ENCODE data around the gene GH2.
"Not testable (repeated sequence)": the region's sequence is repeated elsewhere in the genome, so short reads cannot be mapped to it uniquely, and the experiment has no call there.

Gene GH2

GRCh38 chr17:63911041-63911635 is 29.4 kb upstream of the GH2 start, which contains the start of gene CSHL1:
TSS of gene CSHL1 (minus strand) at chr17:63911258. CDS start at chr17:63911196, 62 bp downstream.
- no peak for DNase-seq (ENCODE audit: low read depth, low spot score)

GRCh38 chr17:63910096-63910495 is 28.4 kb upstream of the GH2 start:
- no peak for DNase-seq (ENCODE audit: low read depth, low spot score)

- not testable (repeated sequence) for DNase-seq (ENCODE audit: low read depth, low spot score)
These were observed 27.8 kb upstream of the GH2 start for GRCh38 chr17:63909586-63909985.

GRCh38 chr17:63907161-63907778 is 25.5 kb upstream of the GH2 start:
- not testable (repeated sequence) for DNase-seq (ENCODE audit: low read depth, low spot score)

- DNase-seq (ENCODE audit: low read depth, low spot score), result not testable (repeated sequence)
These were observed 23.1 kb upstream of the GH2 start for GRCh38 chr17:63904796-63905195.

GRCh38 chr17:63903787-63904201 is 22.1 kb upstream of the GH2 start:
- not testable (repeated sequence) for DNase-seq (ENCODE audit: low read depth, low spot score)

GRCh38 chr17:63901971-63902370 is 20.2 kb upstream of the GH2 start:
- not testable (repeated sequence) for DNase-seq (ENCODE audit: low read depth, low spot score)

GRCh38 chr17:63898899-63899798 is 17.4 kb upstream of the GH2 start:
- not testable (repeated sequence) for DNase-seq (ENCODE audit: low read depth, low spot score)

- not testable (repeated sequence) for DNase-seq (ENCODE audit: low read depth, low spot score)
These were observed 15.0 kb upstream of the GH2 start, which contains the start of gene CSH1 for GRCh38 chr17:63896524-63897354. TSS of gene CSH1 (minus strand) at chr17:63896574. CDS start at chr17:63896511, 63 bp downstream.

- DNase-seq (ENCODE audit: low read depth, low spot score), result not testable (repeated sequence)
These were observed 13.1 kb upstream of the GH2 start for GRCh38 chr17:63894821-63895220.

GRCh38 chr17:63894021-63894420 is 12.3 kb upstream of the GH2 start:
- not testable (repeated sequence) for DNase-seq (ENCODE audit: low read depth, low spot score)

GRCh38 chr17:63892316-63893037 is 10.7 kb upstream of the GH2 start:
- DNase-seq (ENCODE audit: low read depth, low spot score), result not testable (repeated sequence)

- not testable (repeated sequence) for DNase-seq (ENCODE audit: low read depth, low spot score)
These were observed 7.5 kb upstream of the GH2 start for GRCh38 chr17:63889026-63889848.

GRCh38 chr17:63885119-63885518 is 3.4 kb upstream of the GH2 start:
- not testable (repeated sequence) for DNase-seq (ENCODE audit: low read depth, low spot score)

GRCh38 chr17:63882626-63883126 is 932 bp upstream of the GH2 start:
- DNase-seq (ENCODE audit: low read depth, low spot score), result not testable (repeated sequence)

GRCh38 chr17:63881337-63881736 is 407 bp downstream of the GH2 start:
- DNase-seq (ENCODE audit: low read depth, low spot score), result not testable (repeated sequence)

- DNase-seq (ENCODE audit: low read depth, low spot score), result no peak
These were observed 1.0 kb downstream of the GH2 start for GRCh38 chr17:63880706-63881105.

GRCh38 chr17:63878413-63878812 is 3.3 kb downstream of the GH2 start:
- DNase-seq (ENCODE audit: low read depth, low spot score), result not testable (repeated sequence)

- DNase-seq (ENCODE audit: low read depth, low spot score), result not testable (repeated sequence)
These were observed 7.1 kb downstream of the GH2 start for GRCh38 chr17:63874693-63875092.
